Lower leg skin (tissue), 3 donors: ENCODE measurements around the gene CYBC1.

Experiments used
- POLR2A ChIP-seq, 2 donors: fragments of 450-650 bp; IDR thresholded peaks; one replicate each; pipeline ENCODE4 v1.6.1; 2016 to 2017; ENCODE audit warnings: antibody characterized with exemption in 2 of 2, mild to moderate bottlenecking in 1 of 2, moderate library complexity in 1 of 2
- TF ChIP-seq, protein P1 (sequence below), 3 donors: fragments of 450-650 bp; IDR thresholded peaks; one replicate each; pipeline ENCODE4 v1.5.1; 2016; ENCODE audit warnings: antibody characterized with exemption in 3 of 3, mild to moderate bottlenecking in 3 of 3, moderate library complexity in 2 of 3

DNA sequence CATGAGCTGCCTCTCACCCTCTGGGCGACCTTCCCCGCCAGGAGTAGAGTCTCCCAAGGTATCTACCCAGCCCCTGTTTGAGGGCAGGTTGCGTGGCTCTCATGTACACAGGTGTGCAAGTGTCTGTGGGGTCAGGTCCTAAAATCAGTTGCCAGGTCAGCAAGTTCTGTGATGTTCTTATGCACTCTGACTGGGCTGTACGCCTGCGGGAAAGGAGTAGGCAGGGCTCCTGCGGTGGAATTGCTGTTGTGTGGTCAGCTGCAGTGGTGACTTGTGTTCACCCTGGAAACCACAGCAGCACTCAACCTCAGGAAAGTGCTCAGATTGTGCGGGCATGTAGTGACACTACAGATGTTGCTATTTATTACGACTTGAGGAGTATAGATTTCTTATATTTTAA lies 27.4 kb upstream of the CYBC1 start:
- TF ChIP-seq, protein P1, sequence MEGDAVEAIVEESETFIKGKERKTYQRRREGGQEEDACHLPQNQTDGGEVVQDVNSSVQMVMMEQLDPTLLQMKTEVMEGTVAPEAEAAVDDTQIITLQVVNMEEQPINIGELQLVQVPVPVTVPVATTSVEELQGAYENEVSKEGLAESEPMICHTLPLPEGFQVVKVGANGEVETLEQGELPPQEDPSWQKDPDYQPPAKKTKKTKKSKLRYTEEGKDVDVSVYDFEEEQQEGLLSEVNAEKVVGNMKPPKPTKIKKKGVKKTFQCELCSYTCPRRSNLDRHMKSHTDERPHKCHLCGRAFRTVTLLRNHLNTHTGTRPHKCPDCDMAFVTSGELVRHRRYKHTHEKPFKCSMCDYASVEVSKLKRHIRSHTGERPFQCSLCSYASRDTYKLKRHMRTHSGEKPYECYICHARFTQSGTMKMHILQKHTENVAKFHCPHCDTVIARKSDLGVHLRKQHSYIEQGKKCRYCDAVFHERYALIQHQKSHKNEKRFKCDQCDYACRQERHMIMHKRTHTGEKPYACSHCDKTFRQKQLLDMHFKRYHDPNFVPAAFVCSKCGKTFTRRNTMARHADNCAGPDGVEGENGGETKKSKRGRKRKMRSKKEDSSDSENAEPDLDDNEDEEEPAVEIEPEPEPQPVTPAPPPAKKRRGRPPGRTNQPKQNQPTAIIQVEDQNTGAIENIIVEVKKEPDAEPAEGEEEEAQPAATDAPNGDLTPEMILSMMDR (IDR thresholded peaks at IDR 0.05): no peak
- TF ChIP-seq POLR2A (IDR thresholded peaks at IDR 0.05): no peak
